NCI-H2196 treated with DMSO at 0.1 percent for 48 hours (cell line): ENCODE results near the gene ATP2B3.

Source experiments
- DNase-seq: peaks from one replicate; lab custom pipeline; 2025; ENCODE audit not compliant: unreplicated experiment; lab: John Stamatoyannopoulos, UW

The ATP2B3 gene

DNA sequence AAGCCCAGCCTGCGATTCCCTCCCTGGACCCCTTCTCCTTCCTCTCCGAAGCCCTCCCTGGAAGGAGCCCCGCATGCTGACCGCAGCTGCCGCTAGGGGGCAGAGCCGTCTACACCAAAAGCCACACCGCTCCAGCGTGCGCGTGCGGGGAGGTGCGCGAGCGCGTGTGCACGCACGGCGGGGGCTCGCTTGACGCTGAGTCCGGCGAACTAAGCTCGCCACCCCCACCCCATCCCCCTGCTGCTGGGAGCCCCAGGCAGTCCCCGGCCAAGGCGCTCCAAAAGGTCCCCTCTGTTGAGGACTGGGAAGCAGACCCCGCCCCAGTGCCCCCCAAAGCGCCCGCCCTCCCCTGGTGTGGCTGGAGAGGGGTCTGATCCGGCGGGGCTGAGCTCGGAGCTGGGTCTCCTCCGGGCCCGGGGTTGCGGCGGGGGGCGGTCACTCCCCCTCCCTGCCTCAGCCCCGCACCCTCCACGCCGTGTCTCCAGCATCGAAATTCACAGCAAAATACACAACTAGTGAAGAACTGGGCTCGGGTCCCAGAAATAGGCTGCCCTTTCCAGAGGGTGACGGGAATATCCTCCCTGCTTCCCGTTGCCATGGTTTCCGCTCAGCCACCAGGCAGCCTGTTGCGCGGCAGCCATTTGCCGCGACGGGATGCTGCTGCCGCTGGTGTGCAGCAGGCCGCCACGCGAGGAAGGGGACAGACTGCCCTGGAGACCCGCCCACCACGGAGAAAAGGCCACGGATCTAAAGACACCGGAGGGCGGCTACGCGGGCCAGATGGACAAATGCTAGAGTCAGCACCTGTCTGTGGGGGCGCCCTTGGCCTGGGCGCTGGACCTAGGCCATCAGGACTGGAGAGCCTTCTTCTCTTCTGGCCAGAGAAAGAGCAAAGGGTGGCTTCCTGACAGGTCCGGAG is 92.7 kb downstream of the ATP2B3 start:
- peak; percentile 47 for DNase-seq

DNA sequence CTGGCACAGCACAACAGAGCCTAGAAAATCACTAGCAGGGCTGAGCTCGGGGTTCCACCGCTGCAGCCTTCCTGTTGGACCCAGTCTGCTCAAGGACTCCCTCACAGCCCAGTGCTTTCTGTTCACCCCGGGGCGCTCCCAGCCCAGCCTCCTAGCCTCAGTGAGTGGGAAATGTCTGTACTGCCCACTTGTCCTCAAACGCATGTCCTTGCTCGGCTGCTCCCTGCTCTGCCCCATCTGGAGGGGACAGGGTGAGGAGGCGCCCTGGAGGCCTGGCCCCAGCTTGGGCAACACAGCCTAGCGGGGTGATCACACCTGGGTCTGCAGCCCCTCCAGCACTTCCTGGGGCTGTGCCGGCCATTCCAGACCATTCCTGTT is 93.4 kb downstream of the ATP2B3 start:
- DNase-seq = no peak

DNA sequence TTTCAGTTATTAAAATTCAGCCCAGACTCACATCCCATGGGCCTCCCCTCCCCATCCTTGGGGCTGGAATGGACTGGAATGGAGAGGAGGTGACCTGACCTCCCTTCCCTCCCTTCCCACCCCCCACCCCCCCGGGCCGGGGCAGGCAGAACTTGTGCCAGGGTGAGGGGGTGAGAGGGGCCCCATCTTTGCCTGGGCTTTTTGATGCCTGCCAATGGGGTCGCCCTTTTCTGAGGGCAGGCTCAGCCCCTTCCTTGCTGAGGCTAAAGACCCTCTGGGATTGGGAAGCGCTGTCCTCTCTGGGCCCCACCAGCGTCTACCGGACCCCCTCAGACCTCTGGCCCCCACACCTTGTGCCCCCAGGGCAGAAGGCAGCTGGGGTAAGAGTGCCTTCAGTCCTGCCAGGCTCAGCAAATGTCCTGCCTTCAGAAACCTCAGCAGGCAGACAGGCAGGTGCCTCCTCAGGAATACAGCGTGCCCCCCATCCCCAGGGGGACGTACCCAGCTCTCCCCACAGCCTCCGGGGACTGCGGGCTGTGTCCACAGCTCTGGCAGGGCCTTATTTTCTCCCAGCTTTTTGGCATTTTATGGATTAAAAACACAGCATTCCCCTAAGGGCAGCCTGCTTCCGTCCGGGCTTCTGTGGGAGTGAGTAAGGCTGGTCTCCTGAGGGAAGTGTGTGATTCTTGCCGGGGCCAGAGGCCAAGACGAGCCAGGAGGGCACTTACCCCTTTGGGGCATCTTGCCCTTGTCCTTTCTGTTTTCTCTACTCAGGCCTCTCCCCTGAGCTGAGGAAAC is 94.1 kb downstream of the ATP2B3 start:
- no peak for DNase-seq

DNA sequence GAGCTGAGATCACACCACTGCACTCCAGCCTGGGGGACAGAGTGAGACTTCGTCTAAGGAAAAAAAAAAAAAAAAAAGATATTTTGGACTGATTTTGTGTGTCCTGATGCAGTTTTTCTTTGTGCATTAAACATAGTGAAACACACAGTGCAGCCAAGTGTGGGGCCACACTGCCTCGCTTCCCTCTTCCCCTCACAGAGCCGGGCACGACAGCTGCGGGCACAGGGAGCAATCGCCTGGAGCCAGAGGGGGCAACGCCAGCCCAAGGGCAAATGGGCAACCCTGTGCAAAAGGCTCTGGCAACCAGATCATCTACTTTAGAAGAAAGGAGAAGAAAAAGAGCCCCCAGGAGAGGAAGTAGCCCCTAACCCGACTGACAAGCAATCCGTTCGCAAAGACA is 95.0 kb downstream of the ATP2B3 start:
- no peak for DNase-seq

DNA sequence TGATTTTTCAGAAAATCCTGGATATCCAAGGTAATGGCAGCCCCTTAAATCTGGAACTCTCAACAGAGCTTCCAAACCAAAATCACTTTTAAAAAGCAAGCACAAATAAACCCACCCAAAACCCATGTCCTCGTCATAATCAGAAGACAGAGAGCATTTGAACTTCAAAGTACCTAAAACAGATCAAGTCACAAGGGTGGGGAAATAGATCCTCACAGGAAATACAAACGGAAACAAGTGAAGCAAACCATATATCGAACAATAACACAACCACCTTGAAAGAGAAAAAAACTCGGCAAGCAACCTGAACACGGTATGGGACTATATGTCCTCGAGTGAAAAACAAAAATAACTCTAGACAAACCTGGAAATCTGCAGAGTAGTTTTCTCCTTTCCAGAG is 97.4 kb downstream of the ATP2B3 start:
- no peak for DNase-seq

DNA sequence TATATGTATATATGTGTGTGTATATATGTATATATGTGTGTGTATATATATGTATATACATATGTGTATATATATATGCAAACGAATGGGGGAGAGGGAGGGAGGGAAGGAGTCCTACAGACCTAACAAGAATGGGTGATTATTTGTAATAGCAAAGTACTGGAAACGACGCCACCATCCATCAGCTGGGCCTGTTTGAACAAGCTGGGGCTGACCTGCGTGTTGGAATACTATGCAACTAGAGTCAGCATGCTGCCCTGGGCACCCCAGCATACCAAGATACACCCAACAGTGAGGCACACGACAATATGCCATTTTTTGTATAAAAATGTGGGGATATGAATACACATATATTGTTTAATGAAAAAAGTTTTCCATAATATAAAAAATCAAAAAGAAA is 103.1 kb downstream of the ATP2B3 start:
- DNase-seq = no peak

DNA sequence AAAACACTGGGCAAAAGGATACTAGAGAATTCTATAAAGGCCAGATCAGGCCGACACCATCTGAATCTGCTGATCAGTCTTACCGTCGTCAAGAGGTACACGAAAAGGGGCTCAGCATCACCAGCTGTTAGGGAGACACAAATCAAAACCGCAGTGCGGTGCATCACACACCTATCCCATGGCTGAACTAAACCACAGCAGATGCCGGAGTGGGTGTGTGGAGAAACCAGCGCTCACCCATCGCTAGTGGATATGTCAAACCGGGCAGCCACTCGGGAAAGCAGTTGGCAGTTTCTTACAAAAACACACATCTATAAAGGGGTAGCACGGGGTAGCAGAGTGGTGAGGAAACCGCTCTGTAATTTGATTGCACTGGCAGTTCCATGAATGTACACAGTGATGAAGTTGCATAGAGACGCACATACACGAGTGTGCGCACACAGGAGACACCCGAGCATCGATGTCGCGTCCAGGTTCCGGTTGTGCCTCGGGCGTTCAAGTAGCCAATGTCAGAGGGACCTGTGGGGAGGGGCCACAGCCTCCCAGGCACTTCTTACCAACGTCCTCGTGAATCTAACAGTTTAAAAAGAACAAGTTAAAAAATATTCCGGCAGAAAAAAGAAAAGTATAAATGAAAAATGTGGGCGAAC is 104.6 kb downstream of the ATP2B3 start:
- DNase-seq = no peak

DNA sequence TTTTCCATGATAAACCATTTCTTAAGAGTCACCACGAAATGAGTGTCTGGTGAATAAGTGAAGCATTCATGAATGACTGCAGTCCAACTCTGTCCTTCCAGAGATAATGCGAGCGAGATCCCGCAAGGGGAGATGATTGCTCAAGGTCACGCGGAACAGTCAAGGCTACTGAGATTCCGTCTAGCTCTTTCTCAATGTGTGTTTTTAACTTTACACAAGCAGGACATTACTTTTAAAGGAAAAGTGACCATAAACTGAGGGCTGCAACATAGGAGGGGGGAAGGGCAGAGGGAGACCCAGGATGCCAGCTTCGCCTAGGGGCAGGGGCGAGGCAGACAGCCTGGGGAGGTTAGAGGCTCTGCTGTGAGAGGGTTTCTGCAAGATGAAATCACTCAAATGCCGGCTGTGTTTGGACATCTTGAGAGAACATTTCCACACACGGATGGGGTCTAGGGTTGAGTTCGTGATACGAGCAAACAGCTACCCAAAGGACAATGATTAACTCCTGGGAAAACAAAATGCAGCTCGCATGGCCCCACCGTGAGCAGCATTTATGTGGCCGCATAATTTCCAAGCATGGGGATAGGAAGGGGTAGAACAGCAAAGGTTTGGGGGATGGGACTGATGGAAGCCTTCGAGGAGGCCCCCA is 105.3 kb downstream of the ATP2B3 start:
- DNase-seq = no peak

DNA sequence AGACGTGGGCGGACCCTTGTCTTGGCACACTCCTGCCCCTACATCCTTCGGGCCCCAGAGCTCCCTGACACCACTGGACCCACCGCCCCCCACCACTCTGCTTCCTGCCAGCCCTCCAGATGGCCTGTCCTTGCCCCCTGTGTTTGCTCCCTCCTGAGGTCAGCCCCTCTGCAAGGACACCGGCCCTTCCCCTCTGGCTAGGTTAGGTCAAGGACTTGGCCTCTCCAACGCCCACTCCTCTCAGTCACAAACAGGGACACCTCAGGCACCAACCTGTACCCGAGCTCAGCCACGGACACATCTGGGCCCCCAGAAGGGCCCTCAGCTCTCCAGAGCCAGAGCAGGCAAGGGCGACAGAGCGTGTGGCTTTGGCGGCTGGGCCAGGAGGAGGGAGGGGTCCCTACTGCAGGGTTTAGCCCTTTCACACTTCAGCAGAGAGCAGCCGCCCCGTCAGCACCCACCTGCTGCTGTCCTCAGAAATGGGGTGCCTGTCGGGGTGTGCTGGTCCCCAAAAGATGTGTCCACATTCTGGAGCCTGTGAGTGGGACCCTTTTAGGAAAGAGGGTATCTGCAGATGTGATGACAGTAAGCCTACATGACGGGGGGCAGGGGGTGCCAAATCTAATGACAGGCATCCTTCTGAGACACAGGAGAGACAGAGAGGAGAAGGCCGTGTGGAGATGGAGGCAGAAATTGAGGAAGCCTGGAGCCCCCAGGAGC is 106.0 kb downstream of the ATP2B3 start:
- no peak for DNase-seq

DNA sequence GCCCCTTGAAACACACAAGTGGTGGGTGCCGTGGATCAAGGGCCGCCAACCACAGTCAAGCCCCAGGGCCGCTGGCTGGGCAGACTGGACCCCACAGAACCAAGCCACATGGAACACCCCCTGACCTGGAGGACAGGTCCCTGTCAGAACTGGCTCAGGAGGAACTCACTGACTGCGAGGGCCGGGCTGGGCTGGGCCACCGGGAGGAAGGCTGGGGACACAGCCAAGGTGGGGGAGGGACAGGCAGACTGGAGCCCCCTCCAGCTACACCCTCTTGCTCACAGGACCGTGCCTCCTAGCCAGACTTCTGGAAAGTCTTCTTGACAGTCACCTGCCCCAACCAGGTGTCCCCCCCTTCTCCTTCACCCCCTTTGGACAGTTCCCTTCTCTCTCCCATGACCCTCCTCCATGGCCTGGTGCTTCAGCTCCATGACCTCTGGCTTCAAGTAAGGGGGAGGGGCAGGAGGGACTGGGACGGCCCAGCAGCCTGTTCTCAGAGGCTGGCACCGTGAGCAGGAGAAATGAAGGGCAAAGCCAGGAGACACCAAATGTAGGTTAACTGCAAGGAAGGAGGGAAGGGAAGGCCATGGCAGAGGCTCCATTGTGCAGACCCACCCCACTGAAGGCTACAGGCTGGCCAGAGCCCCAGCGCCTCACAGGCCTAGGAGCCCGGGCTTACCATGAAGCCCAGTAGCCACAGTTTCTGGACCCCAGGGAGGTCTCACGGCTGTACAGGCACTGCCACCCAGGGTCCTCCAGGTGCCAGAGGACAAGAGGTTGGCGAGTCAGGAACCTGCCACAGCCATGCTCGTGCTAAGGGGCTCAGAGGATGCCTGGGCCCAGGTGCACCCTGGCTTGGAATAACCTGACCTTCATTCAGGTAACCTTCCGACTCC is 107.0 kb downstream of the ATP2B3 start:
- no peak for DNase-seq

DNA sequence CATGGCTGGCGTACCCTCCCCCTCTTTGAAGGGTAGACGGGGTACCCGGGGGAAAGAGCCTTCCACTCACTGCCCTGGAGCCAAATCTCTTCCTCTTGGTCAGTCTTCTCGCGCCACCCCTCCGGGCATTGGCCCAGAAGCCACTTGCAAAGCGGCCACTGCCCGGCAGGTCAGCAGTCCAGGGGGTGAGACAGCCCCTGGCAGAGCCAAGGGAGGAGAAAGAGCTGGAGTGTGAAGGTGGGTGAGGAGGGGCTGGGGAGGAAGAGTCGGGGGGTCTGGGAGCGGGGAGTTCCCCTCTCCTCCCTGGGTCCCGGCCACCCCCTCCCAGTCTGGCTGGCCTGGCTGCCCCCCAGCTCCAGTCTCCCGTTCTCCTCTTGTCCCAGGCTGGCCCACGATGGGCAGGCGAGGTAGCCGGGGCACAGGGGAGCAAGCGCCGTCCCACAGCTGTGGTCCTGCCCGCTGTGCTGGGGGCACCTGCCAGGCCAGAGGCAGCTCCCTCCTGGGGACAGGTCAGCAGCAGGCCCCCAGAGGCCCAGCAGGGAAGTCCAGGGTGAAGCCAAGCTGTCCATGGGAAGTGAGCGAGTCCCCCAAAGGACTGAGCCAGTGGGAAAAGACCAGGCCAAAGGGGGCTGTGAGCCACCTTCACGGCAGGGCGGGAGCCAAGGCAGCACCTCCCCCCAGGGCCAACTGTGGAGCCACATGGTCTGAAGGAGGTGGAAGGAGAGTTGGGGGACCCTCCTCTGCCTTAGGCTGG is 108.0 kb downstream of the ATP2B3 start:
- no peak for DNase-seq

DNA sequence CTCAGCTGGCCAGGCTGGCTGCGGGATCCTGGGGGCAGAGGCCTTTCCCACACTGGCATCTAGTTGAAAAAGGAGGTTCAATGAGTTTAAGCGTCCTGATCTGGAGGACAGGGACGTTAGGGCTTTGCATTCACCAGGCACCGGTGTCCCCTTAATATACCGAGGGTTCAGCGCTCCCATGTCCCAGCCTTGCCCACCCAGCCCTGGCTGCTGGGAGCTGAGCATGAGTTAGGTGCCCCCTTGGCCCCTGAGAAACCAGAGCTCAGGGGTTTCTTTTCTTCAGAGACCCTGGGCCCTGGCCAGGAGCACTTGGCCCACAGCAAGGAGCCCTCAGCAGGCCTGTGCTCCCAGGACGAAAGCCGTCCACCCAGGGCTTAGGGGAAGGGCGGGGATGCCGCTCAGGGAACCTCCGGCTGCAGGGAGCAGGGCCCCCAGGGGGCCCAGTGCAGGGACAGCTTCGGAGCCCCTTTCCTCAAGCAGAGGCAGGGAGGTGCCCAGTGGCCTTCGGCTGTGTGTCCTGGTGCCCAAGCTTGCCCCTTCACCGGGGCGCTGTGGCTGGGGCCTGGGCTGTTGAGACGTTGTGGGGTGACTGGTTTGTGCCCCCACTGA is 108.7 kb downstream of the ATP2B3 start:
- no peak for DNase-seq

DNA sequence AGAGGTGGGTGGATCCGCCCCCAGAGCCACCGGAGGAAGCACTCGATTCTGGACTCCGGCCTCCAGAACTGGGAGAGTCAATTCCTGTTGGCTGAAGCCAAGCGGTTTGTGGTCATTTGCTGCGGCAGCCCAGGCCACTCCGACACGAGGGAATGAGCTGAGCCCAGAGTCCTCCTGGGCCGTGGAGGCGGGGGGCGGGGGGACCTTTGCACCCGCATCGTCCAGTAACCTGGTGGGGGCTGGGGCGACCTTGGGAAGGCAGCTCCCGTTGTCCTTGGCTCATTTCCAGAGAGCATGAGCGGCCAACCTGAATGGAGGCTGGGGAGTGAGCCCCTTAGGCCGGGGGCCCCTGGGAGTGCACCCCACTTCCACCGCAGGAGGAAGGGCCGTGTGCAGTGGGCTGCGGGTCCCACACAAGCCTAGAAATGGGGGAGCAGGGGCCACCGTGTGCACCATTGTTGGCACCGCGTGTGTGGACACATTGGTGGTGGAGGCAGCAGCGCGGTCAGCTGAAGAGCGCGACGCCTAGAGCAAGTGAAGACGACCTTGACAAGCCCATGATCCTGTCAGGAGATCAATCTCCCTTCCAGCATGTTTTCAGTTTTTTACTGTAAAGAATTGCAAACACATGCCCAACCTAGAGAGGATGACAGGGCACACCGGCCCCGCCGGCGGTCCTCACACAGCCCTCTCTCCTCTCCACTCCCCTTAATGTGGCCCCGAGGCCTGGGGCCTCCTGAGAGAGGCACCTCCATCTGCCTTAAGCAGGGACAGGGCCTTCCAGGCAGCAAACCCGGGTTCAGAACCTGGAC is 109.6 kb downstream of the ATP2B3 start:
- DNase-seq = no peak

DNA sequence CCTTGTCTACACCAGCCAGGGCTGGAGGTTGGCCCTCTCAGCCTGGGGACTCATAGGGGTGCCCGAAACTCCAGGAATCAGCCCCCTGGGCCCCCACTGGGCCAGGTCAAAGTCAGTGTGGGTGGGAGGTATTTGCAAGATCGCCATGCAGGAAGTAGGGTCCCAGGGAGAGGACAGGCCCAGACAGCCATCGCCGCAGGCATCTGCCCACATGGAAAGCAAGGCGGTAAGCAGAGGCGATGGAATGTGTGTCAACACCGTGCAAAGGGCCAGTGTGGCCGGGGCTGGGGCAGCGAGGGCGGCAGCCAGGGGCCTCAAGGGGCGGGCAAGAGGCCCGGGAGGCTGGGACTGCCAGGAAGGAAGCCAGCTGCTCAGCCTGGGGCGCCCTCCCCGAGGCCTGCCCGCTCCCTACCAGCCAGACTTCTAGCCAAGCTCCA is 110.3 kb downstream of the ATP2B3 start:
- no peak for DNase-seq

DNA sequence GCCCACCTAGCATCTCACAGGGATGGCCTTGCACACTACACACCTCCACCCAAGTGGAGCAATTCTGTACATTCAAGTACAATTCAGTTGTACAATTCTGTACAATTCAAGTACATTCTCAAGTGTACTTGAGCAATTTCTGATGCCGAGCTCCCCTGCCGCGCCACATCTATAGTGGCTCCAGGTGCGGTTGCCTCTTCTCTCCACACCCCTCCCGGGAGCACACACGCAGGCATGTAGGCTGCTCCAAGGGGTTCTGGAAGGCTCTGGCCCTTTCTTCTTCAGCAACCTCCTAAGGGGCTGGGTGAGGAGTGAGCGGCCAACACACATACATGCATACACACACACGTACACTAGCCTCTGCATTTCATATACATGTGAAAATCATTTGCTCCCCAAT is 110.7 kb downstream of the ATP2B3 start:
- DNase-seq = no peak

DNA sequence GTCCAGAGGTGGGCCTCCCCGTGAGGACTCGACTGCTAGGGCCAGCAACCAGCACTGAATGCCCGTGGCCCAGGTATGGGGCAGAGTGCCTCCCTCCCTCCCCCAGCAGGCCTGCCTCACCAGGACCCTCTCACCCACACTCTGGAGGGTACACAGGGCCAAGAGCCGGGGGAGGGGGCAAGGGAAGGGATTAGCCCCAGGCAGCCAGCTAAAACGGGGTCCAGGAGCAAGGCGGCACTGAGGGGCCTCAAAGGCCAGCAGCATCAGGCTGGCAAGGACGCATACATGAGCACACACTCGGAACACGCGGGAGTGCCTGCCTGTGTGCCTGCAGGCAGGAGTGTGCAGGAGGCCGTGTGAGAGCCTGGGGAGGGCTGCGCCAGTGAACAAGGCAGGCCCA is 111.2 kb downstream of the ATP2B3 start:
- no peak for DNase-seq

DNA sequence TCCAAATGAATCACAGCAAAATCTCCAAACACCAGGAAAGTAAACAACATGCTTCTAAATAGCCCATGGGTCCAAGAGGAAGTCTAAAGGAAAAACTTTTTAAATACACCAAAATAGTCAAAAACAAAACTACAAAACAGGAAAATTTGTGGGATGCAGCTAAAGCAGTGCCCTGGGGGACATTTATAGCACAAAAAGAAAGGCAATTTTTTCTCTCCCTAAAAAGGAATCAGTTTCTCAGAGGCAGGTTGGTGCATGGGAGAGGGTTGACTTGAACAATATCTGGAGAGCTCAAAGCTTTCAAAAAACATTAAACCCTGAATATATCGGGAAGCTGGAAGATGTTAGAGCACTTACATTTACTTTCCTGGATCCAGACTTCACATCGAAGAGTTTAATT is 113.9 kb downstream of the ATP2B3 start:
- DNase-seq = no peak
